T-cell (primary cell): Measurements from ENCODE around the gene ESPNL. TPM values are rescaled to one million over a fixed set of nuclear protein-coding genes. Genes with fewer than 3 reads are reported as not detected.

Experiments
- ATAC-seq, 4 experiments: fragments of 200-7000 bp in 3 of 4; fragments of 150-1000 bp in 1 of 4; cut with Tn5 transposase; replicated peaks in 1 of 4; 1 replicate in 3 of 4; 2 replicates in 1 of 4; pipeline ENCODE4 v1.10.0; 2021; ENCODE audit warnings: moderate library complexity in 3 of 4, mild to moderate bottlenecking in 2 of 4, moderate number of reproducible peaks in 1 of 4
- CTCF ChIA-PET, 2 donors: fragments of 300-600 bp; sonication (Branson Sonifier 250); formaldehyde crosslinking; loops; one replicate each; lab custom pipeline; 2022; ENCODE audit warnings: antibody characterized with exemption in 2 of 2; lab: Charles Lee
- POLR2A ChIA-PET, 2 donors: fragments of 300-600 bp; sonication (Branson Sonifier 250); formaldehyde crosslinking; loops; one replicate each; lab custom pipeline; 2022; ENCODE audit warnings: antibody characterized with exemption in 2 of 2; lab: Charles Lee
- DNase-seq, 35 experiments: peaks; one replicate each; pipeline versions ENCODE4 v3.0.0 to v3.0.0-alpha.2; 2013 to 2023
- H3K27ac ChIP-seq: one replicate; pipeline ENCODE4 v1.5.1; 2013; ENCODE audit warnings: low read length
- H3K27me3 ChIP-seq, 2 experiments: replicated peaks in 1 of 2; 1 replicate in 1 of 2; 2 replicates in 1 of 2; pipeline versions ENCODE4 v1.6.1 to v1.7.0; 2013; ENCODE audit warnings: low read length in 1 of 2, mixed read lengths in 1 of 2; ENCODE audit not compliant: control insufficient read depth in 2 of 2, insufficient read depth in 2 of 2; ENCODE audit errors: extremely low read depth in 1 of 2
- H3K36me3 ChIP-seq, 2 donors: 1 replicate in 1 of 2; 2 replicates in 1 of 2; pipeline versions ENCODE4 v1.6.1 to v1.7.0; 2013; ENCODE audit warnings: low read length in 1 of 2; ENCODE audit not compliant: control insufficient read depth in 2 of 2, insufficient read depth in 1 of 2; ENCODE audit errors: extremely low read depth in 1 of 2
- H3K4me1 ChIP-seq, 2 experiments: 1 replicate in 1 of 2; 2 replicates in 1 of 2; pipeline versions ENCODE4 v1.6.1 to v1.7.0; 2013; ENCODE audit warnings: low read length in 2 of 2, mixed read lengths in 1 of 2; ENCODE audit not compliant: insufficient read depth in 2 of 2, control insufficient read depth in 1 of 2; ENCODE audit errors: extremely low read depth in 1 of 2
- H3K4me3 ChIP-seq, 2 donors: 1 replicate in 1 of 2; 2 replicates in 1 of 2; pipeline versions ENCODE4 v1.5.1 to v1.7.0; 2013; ENCODE audit warnings: mild to moderate bottlenecking in 2 of 2, low read length in 1 of 2, moderate library complexity in 1 of 2; ENCODE audit not compliant: control insufficient read depth in 1 of 2; ENCODE audit errors: extremely low read depth in 1 of 2
- H3K9me3 ChIP-seq: 2 replicates; pipeline ENCODE4 v1.7.0; 2013
- H3K27ac Mint-ChIP-seq, 2 donors: one replicate each; pipeline ENCODE4 v1.8.0; 2020 to 2021; ENCODE audit warnings: mild to moderate bottlenecking in 2 of 2, mixed read lengths in 2 of 2
- H3K27me3 Mint-ChIP-seq, 2 donors: one replicate each; pipeline ENCODE4 v1.8.0; 2021 to 2022; ENCODE audit warnings: mixed read lengths in 2 of 2
- H3K36me3 Mint-ChIP-seq: one replicate; pipeline ENCODE4 v1.8.0; 2021; ENCODE audit warnings: mixed read lengths
- H3K4me1 Mint-ChIP-seq, 3 donors: one replicate each; pipeline ENCODE4 v1.8.0; 2020 to 2022; ENCODE audit warnings: mixed read lengths in 3 of 3, mild to moderate bottlenecking in 1 of 3
- H3K4me3 Mint-ChIP-seq, 3 donors: one replicate each; pipeline ENCODE4 v1.8.0; 2020 to 2022; ENCODE audit warnings: mild to moderate bottlenecking in 3 of 3, mixed read lengths in 3 of 3, moderate library complexity in 3 of 3
- H3K9me3 Mint-ChIP-seq, 3 donors: one replicate each; pipeline ENCODE4 v1.8.0; 2020 to 2022; ENCODE audit warnings: mixed read lengths in 3 of 3
- WGBS: methylation state at CpG from one replicate; pipeline ENCODE4 v1.1.5; 2013; ENCODE audit warnings: missing lambda C conversion rate; ENCODE audit not compliant: insufficient coverage; 5-methylcytosine and 5-hydroxymethylcytosine counted together
- total RNA-seq, 35 experiments: library from RNA in 6 of 35; stranded (reverse) in 6 of 35; fragments of 120-200 nt in 1 of 35; gene quantifications; one replicate each; pipeline versions ENCODE4 v1.2.1 to v1.2.4 and lab custom pipeline; 2013 to 2026

The ESPNL gene
- total RNA-seq, 5 donors from 2014 or later (not counting 1 experiment from before 2014, with no cell fraction given): 0.10 to 0.44 (median 0.25) TPM; not detected in 2

GRCh38 chr2:238144262-238144661, 44.1 kb downstream of the ESPNL start:
- no peaks in the 10 kb centered on the region for H3K36me3 Mint-ChIP-seq
- H3K27ac ChIP-seq: no peak overlapping the region
- H3K27ac Mint-ChIP-seq: no peak overlapping the region
- no peak overlapping the region for H3K4me3 ChIP-seq
- ChIA-PET CTCF (no interaction called here), POLR2A (no interaction called here)
- no peak for DNase-seq
- H3K4me1 Mint-ChIP-seq: peaks cover 6 to 9% (median 8%) of the 10 kb centered on the region in 3 donors
- no peak for ATAC-seq
- H3K36me3 ChIP-seq: no peaks in the 10 kb centered on the region
- H3K4me3 Mint-ChIP-seq: no peak overlapping the region
- no peaks in the 10 kb centered on the region for H3K27me3 ChIP-seq
- peaks cover 0 to 12% of the 10 kb centered on the region in 2 experiments for H3K4me1 ChIP-seq
- no peaks in the 10 kb centered on the region for H3K27me3 Mint-ChIP-seq
- no peaks in the 10 kb centered on the region for H3K9me3 Mint-ChIP-seq
- H3K9me3 ChIP-seq: no peaks in the 10 kb centered on the region
- WGBS: 84% methylated on average over 2 of the region's 5 CpGs

GRCh38 chr2:238145046-238145445, 44.9 kb downstream of the ESPNL start:
- Histone ChIP-seq H3K27me3 (no peaks in the 10 kb centered on the region), H3K36me3 (no peaks in the 10 kb centered on the region), H3K27ac (no peak overlapping the region), H3K4me3 (no peak overlapping the region), H3K4me1 (peaks cover 0 to 9% of the 10 kb centered on the region in 2 experiments), H3K9me3 (no peaks in the 10 kb centered on the region)
- H3K27me3 Mint-ChIP-seq: no peaks in the 10 kb centered on the region
- DNase-seq: no peak
- H3K27ac Mint-ChIP-seq: no peak overlapping the region
- no peaks in the 10 kb centered on the region for H3K9me3 Mint-ChIP-seq
- CTCF ChIA-PET: no interaction called here
- no peaks in the 10 kb centered on the region for H3K36me3 Mint-ChIP-seq
- no peak for ATAC-seq
- 83% methylated on average over 9 of the region's 12 CpGs for WGBS
- H3K4me1 Mint-ChIP-seq: peaks cover 6 to 9% (median 8%) of the 10 kb centered on the region in 3 donors
- POLR2A ChIA-PET: no interaction called here
- H3K4me3 Mint-ChIP-seq: no peak overlapping the region

GRCh38 chr2:238145851-238146250, 45.7 kb downstream of the ESPNL start:
- Mint-ChIP-seq H3K4me1 (peaks cover 6 to 9% (median 8%) of the 10 kb centered on the region in 3 donors), H3K27ac (no peak overlapping the region), H3K27me3 (no peaks in the 10 kb centered on the region), H3K9me3 (no peaks in the 10 kb centered on the region), H3K4me3 (no peak overlapping the region), H3K36me3 (no peaks in the 10 kb centered on the region)
- no peak overlapping the region for H3K27ac ChIP-seq
- H3K36me3 ChIP-seq: no peaks in the 10 kb centered on the region
- 88% methylated on average over 7 of the region's 12 CpGs for WGBS
- H3K4me3 ChIP-seq: no peak overlapping the region
- ChIA-PET POLR2A (no interaction called here), CTCF (no interaction called here)
- DNase-seq: no peak
- no peaks in the 10 kb centered on the region for H3K27me3 ChIP-seq
- no peaks in the 10 kb centered on the region for H3K9me3 ChIP-seq
- ATAC-seq: no peak
- H3K4me1 ChIP-seq: peaks cover 0 to 9% of the 10 kb centered on the region in 2 experiments

GRCh38 chr2:238146884-238147544, 46.9 kb downstream of the ESPNL start:
- POLR2A ChIA-PET: no interaction called here

GRCh38 chr2:238148981-238149380, 48.8 kb downstream of the ESPNL start:
- 67% methylated on average over 7 of the region's 15 CpGs for WGBS
- H3K36me3 ChIP-seq: no peaks in the 10 kb centered on the region
- Mint-ChIP-seq H3K36me3 (no peaks in the 10 kb centered on the region), H3K4me3 (no peak overlapping the region), H3K27me3 (no peaks in the 10 kb centered on the region), H3K9me3 (no peaks in the 10 kb centered on the region), H3K27ac (no peak overlapping the region), H3K4me1 (no peaks in the 10 kb centered on the region)
- no peak overlapping the region for H3K27ac ChIP-seq
- H3K4me1 ChIP-seq: no peaks in the 10 kb centered on the region
- H3K9me3 ChIP-seq: no peaks in the 10 kb centered on the region
- no peaks in the 10 kb centered on the region for H3K27me3 ChIP-seq
- H3K4me3 ChIP-seq: no peak overlapping the region
- POLR2A ChIA-PET: no interaction called here
- ATAC-seq: no peak
- CTCF ChIA-PET: no interaction called here
- no peak for DNase-seq

More at GRCh38 chr2:238146884-238147544, 46.9 kb downstream of the ESPNL start:
- Mint-ChIP-seq H3K9me3 (no peaks in the 10 kb centered on the region), H3K27ac (peak overlapping the region in 1 of 2 donors; percentile 28), H3K4me1 (peaks cover under 1 to 2% (median under 1%) of the 10 kb centered on the region in 3 donors), H3K27me3 (no peaks in the 10 kb centered on the region), H3K4me3 (no peak overlapping the region), H3K36me3 (no peaks in the 10 kb centered on the region)
- peaks cover 0 to under 1% of the 10 kb centered on the region in 2 experiments for H3K4me1 ChIP-seq
- ATAC-seq: no peak
- DNase-seq: no peak
- no peak overlapping the region for H3K4me3 ChIP-seq
- H3K9me3 ChIP-seq: no peaks in the 10 kb centered on the region
- H3K36me3 ChIP-seq: no peaks in the 10 kb centered on the region
- H3K27me3 ChIP-seq: no peaks in the 10 kb centered on the region
- CTCF ChIA-PET: no interaction called here
- no peak overlapping the region for H3K27ac ChIP-seq
- 92% methylated on average over 4 of the region's 13 CpGs for WGBS

- Histone ChIP-seq H3K9me3 (no peaks in the 10 kb centered on the region), H3K4me3 (no peak overlapping the region), H3K27ac (no peak overlapping the region), H3K4me1 (no peaks in the 10 kb centered on the region), H3K36me3 (no peaks in the 10 kb centered on the region), H3K27me3 (no peaks in the 10 kb centered on the region)
- Mint-ChIP-seq H3K9me3 (no peaks in the 10 kb centered on the region), H3K4me1 (no peaks in the 10 kb centered on the region), H3K27me3 (no peaks in the 10 kb centered on the region), H3K36me3 (no peaks in the 10 kb centered on the region), H3K27ac (no peak overlapping the region), H3K4me3 (no peak overlapping the region)
- ChIA-PET POLR2A (no interaction called here), CTCF (no interaction called here)
- ATAC-seq (no peak), DNase-seq (no peak)
- WGBS: 77% methylated on average over 8 of the region's 14 CpGs
These were observed 49.9 kb downstream of the ESPNL start for GRCh38 chr2:238149841-238150572.
